Mesenchymal stem cell (in vitro differentiated cells and primary cell): ENCODE results near the gene SNX17.

Source experiments
- DNase-seq: peaks from one replicate; pipeline ENCODE4 v3.0.0-alpha.2; 2013
- H2AFZ ChIP-seq: one replicate; pipeline ENCODE4 v1.6.1; 2013; ENCODE audit warnings: low read depth, mild to moderate bottlenecking, control low read depth, inconsistent platforms, low read length, moderate library complexity
- H2AK5ac ChIP-seq: 2 replicates; pipeline ENCODE4 v1.6.1; 2013; ENCODE audit warnings: low read length, moderate library complexity, mild to moderate bottlenecking, inconsistent platforms; ENCODE audit not compliant: severe bottlenecking
- H2BK120ac ChIP-seq: one replicate; pipeline ENCODE4 v1.6.1; 2013; ENCODE audit warnings: low read depth, mild to moderate bottlenecking, inconsistent platforms, low read length, moderate library complexity
- H2BK12ac ChIP-seq, 2 experiments: one replicate each; pipeline ENCODE4 v1.6.1; 2013; ENCODE audit warnings: inconsistent platforms in 2 of 2, low read length in 2 of 2, mild to moderate bottlenecking in 2 of 2, moderate library complexity in 2 of 2, control low read depth in 1 of 2
- H2BK15ac ChIP-seq: one replicate; pipeline ENCODE4 v1.6.1; 2013; ENCODE audit warnings: mild to moderate bottlenecking, low read depth, inconsistent platforms; ENCODE audit not compliant: poor library complexity, severe bottlenecking
- H2BK5ac ChIP-seq: 2 replicates; pipeline ENCODE4 v1.6.1; 2013; ENCODE audit warnings: low read depth, mild to moderate bottlenecking, low read length, control low read depth, inconsistent platforms; ENCODE audit not compliant: poor library complexity, severe bottlenecking
- H3K14ac ChIP-seq, 2 experiments: one replicate each; pipeline ENCODE4 v1.6.1; 2013; ENCODE audit warnings: inconsistent platforms in 2 of 2, low read length in 2 of 2, control low read depth in 1 of 2, mild to moderate bottlenecking in 1 of 2, moderate library complexity in 1 of 2
- H3K18ac ChIP-seq, 2 experiments: one replicate each; pipeline ENCODE4 v1.6.1; 2013; ENCODE audit warnings: inconsistent platforms in 2 of 2, low read length in 2 of 2, control low read depth in 1 of 2, low read depth in 1 of 2, mild to moderate bottlenecking in 1 of 2
- H3K23ac ChIP-seq, 2 experiments: one replicate each; pipeline ENCODE4 v1.6.1; 2013; ENCODE audit warnings: inconsistent platforms in 2 of 2, low read length in 2 of 2, mild to moderate bottlenecking in 2 of 2, moderate library complexity in 2 of 2, control low read depth in 1 of 2
- H3K27ac ChIP-seq: 2 replicates; pipeline ENCODE4 v1.5.1; 2013; ENCODE audit warnings: mild to moderate bottlenecking, moderate library complexity, low read length, control low read depth, inconsistent platforms; ENCODE audit not compliant: poor library complexity, severe bottlenecking
- H3K27me3 ChIP-seq, 2 experiments: 2 replicates each; pipeline versions ENCODE4 v1.6.1 to v1.7.0; 2013; ENCODE audit warnings: low read length in 2 of 2, mild to moderate bottlenecking in 2 of 2, moderate library complexity in 2 of 2, control low read depth in 1 of 2, inconsistent platforms in 1 of 2; ENCODE audit not compliant: control insufficient read depth in 1 of 2, insufficient read depth in 1 of 2
- H3K36me3 ChIP-seq, 2 experiments: 2 replicates each; pipeline versions ENCODE4 v1.6.1 to v1.7.0; 2013; ENCODE audit warnings: low read length in 2 of 2, control low read depth in 1 of 2, inconsistent platforms in 1 of 2, low read depth in 1 of 2, mild to moderate bottlenecking in 1 of 2; ENCODE audit not compliant: insufficient read depth in 2 of 2, control insufficient read depth in 1 of 2
- H3K4ac ChIP-seq, 2 experiments: one replicate each; pipeline ENCODE4 v1.6.1; 2013; ENCODE audit warnings: inconsistent platforms in 2 of 2, low read length in 2 of 2, mild to moderate bottlenecking in 2 of 2, moderate library complexity in 2 of 2, control low read depth in 1 of 2, low read depth in 1 of 2
- H3K4me1 ChIP-seq: 2 replicates; pipeline ENCODE4 v1.6.1; 2013; ENCODE audit warnings: low read depth, low read length, control low read depth; ENCODE audit not compliant: control insufficient read depth, insufficient read depth
- H3K4me2 ChIP-seq: 2 replicates; pipeline ENCODE4 v1.6.1; 2013; ENCODE audit warnings: low read length, mild to moderate bottlenecking, inconsistent platforms; ENCODE audit not compliant: poor library complexity, severe bottlenecking
- H3K4me3 ChIP-seq, 2 experiments: 2 replicates each; pipeline versions ENCODE4 v1.5.1 to v1.7.0; 2013; ENCODE audit warnings: low read length in 2 of 2, mild to moderate bottlenecking in 2 of 2, control low read depth in 1 of 2, low read depth in 1 of 2; ENCODE audit not compliant: insufficient read depth in 1 of 2
- H3K79me1 ChIP-seq: replicated peaks from 2 replicates; pipeline ENCODE4 v1.6.1; 2013; ENCODE audit warnings: mild to moderate bottlenecking, control low read depth, low read length, inconsistent platforms; ENCODE audit not compliant: poor library complexity, severe bottlenecking
- H3K9ac ChIP-seq: 2 replicates; pipeline ENCODE4 v1.7.0; 2013; ENCODE audit warnings: mild to moderate bottlenecking, low read length, moderate library complexity
- H3K9me3 ChIP-seq: 2 replicates; pipeline ENCODE4 v1.7.0; 2013; ENCODE audit warnings: mild to moderate bottlenecking, low read length; ENCODE audit not compliant: control insufficient read depth
- H4K8ac ChIP-seq: one replicate; pipeline ENCODE4 v1.6.1; 2013; ENCODE audit warnings: inconsistent platforms, mild to moderate bottlenecking, low read length, moderate library complexity
- H4K91ac ChIP-seq: one replicate; pipeline ENCODE4 v1.6.1; 2013; ENCODE audit warnings: mild to moderate bottlenecking, low read length, inconsistent platforms
- WGBS: methylation state at CpG from one replicate; pipeline ENCODE4 v1.1.7; 2013; ENCODE audit warnings: mixed read lengths; 5-methylcytosine and 5-hydroxymethylcytosine counted together

SNX17 gene

GRCh38 chr2:27322766-27323595 is 47.4 kb upstream of the SNX17 start, which contains the start of gene MPV17:
Gene MPV17 (minus strand): TSS chr2:27323097. CDS start chr2:27322517, 580 bp downstream.
- peaks cover 13% of the 10 kb centered on the region for H3K4me1 ChIP-seq
- H2AK5ac ChIP-seq, result peak within 1 kb of the TSS; percentile 88
- peak within 1 kb of the TSS; percentile 96 for H3K4me2 ChIP-seq
- H3K9me3 ChIP-seq, result no peaks in the 10 kb centered on the region
- DNase-seq, result peak; percentile 94
- H3K4me3 ChIP-seq, result peak within 1 kb of the TSS; percentile 73 to 91
- peak within 1 kb of the TSS; percentile 99 for H3K9ac ChIP-seq
- H2BK15ac ChIP-seq, result peak within 1 kb of the TSS; percentile 70
- H2AFZ ChIP-seq, result peak within 1 kb of the TSS; percentile 72
- peak within 1 kb of the TSS; percentile 97 for H4K91ac ChIP-seq
- peak within 1 kb of the TSS; percentile 87 to 89 for H3K4ac ChIP-seq
- peak within 1 kb of the TSS in 1 of 2 experiments; percentile 76 for H2BK12ac ChIP-seq
- H3K27me3 ChIP-seq, result no peaks in the 10 kb centered on the region
- WGBS, result 4% methylated on average over 31 of the region's 39 CpGs
- H3K18ac ChIP-seq, result peak within 1 kb of the TSS; percentile 90 to 95
- peaks cover 11% of the 10 kb centered on the region for H3K79me1 ChIP-seq
- peaks cover 17 to 23% of the 10 kb centered on the region in 2 experiments for H3K36me3 ChIP-seq
- H2BK120ac ChIP-seq, result peak within 1 kb of the TSS; percentile 73
- peak within 1 kb of the TSS; percentile 94 for H3K27ac ChIP-seq
- H4K8ac ChIP-seq, result peak within 1 kb of the TSS; percentile 97
- peak within 1 kb of the TSS; percentile 86 for H2BK5ac ChIP-seq
- H3K23ac ChIP-seq, result peak within 1 kb of the TSS in 1 of 2 experiments; percentile 75
- H3K14ac ChIP-seq, result peak within 1 kb of the TSS in 1 of 2 experiments; percentile 75

GRCh38 chr2:27323596-27324285 is 46.7 kb upstream of the SNX17 start:
- no peak overlapping the region for H2BK120ac ChIP-seq
- no peak overlapping the region for H2BK5ac ChIP-seq
- WGBS, result 26% methylated on average over 5 of the region's 5 CpGs
- H3K23ac ChIP-seq, result no peak overlapping the region
- H3K27me3 ChIP-seq, result no peaks in the 10 kb centered on the region
- H3K9ac ChIP-seq, result peak overlapping the region; percentile 99
- H3K14ac ChIP-seq, result no peak overlapping the region
- H2AK5ac ChIP-seq, result peak overlapping the region; percentile 62
- no peak overlapping the region for H2BK15ac ChIP-seq
- peak overlapping the region; percentile 83 to 87 for H3K4ac ChIP-seq
- H3K4me1 ChIP-seq, result peaks cover 13% of the 10 kb centered on the region
- H2AFZ ChIP-seq, result no peak overlapping the region
- H3K27ac ChIP-seq, result peak overlapping the region; percentile 94
- no peak for DNase-seq
- H3K36me3 ChIP-seq, result peaks cover 17 to 31% of the 10 kb centered on the region in 2 experiments
- peak overlapping the region; percentile 90 to 95 for H3K18ac ChIP-seq
- H4K91ac ChIP-seq, result no peak overlapping the region
- peak overlapping the region; percentile 96 for H3K4me2 ChIP-seq
- peak overlapping the region; percentile 97 for H4K8ac ChIP-seq
- H3K9me3 ChIP-seq, result no peaks in the 10 kb centered on the region
- no peak overlapping the region for H2BK12ac ChIP-seq
- H3K79me1 ChIP-seq, result peaks cover 11% of the 10 kb centered on the region
- H3K4me3 ChIP-seq, result peak overlapping the region in 1 of 2 experiments; percentile 91

GRCh38 chr2:27324720-27325119 is 45.7 kb upstream of the SNX17 start:
- no peak overlapping the region for H4K91ac ChIP-seq
- no peak overlapping the region for H2BK5ac ChIP-seq
- DNase-seq, result no peak
- no peak overlapping the region for H4K8ac ChIP-seq
- no peak overlapping the region for H2BK120ac ChIP-seq
- H2BK12ac ChIP-seq, result no peak overlapping the region
- H3K27ac ChIP-seq, result no peak overlapping the region
- H3K23ac ChIP-seq, result no peak overlapping the region
- 96% methylated on average over 5 of the region's 5 CpGs for WGBS
- no peak overlapping the region for H3K9ac ChIP-seq
- H3K27me3 ChIP-seq, result no peaks in the 10 kb centered on the region
- no peak overlapping the region for H3K4me2 ChIP-seq
- no peak overlapping the region for H3K14ac ChIP-seq
- no peak overlapping the region for H3K18ac ChIP-seq
- H3K36me3 ChIP-seq, result peaks cover 24 to 40% of the 10 kb centered on the region in 2 experiments
- H2AFZ ChIP-seq, result no peak overlapping the region
- no peaks in the 10 kb centered on the region for H3K9me3 ChIP-seq
- H2BK15ac ChIP-seq, result no peak overlapping the region
- no peak overlapping the region for H3K4ac ChIP-seq
- peaks cover 8% of the 10 kb centered on the region for H3K79me1 ChIP-seq
- no peak overlapping the region for H3K4me3 ChIP-seq
- H2AK5ac ChIP-seq, result no peak overlapping the region
- peaks cover 13% of the 10 kb centered on the region for H3K4me1 ChIP-seq

- H3K9ac ChIP-seq, result no peak overlapping the region
- no peak overlapping the region for H3K27ac ChIP-seq
- H3K36me3 ChIP-seq, result peaks cover 61 to 85% of the 10 kb centered on the region in 2 experiments
- no peaks in the 10 kb centered on the region for H3K4me1 ChIP-seq
- H2BK15ac ChIP-seq, result no peak overlapping the region
- H2AFZ ChIP-seq, result no peak overlapping the region
- H4K8ac ChIP-seq, result no peak overlapping the region
- peaks cover 6% of the 10 kb centered on the region for H3K79me1 ChIP-seq
- H2BK120ac ChIP-seq, result no peak overlapping the region
- no peak overlapping the region for H4K91ac ChIP-seq
- no peak overlapping the region for H2AK5ac ChIP-seq
- H2BK5ac ChIP-seq, result no peak overlapping the region
- H3K23ac ChIP-seq, result no peak overlapping the region
- no peaks in the 10 kb centered on the region for H3K9me3 ChIP-seq
- DNase-seq, result no peak
- no peak overlapping the region for H3K4me3 ChIP-seq
- H2BK12ac ChIP-seq, result no peak overlapping the region
- no peak overlapping the region for H3K4me2 ChIP-seq
- H3K14ac ChIP-seq, result no peak overlapping the region
- WGBS, result 100% methylated on average over 2 of the region's 3 CpGs
- H3K27me3 ChIP-seq, result no peaks in the 10 kb centered on the region
- H3K4ac ChIP-seq, result no peak overlapping the region
- no peak overlapping the region for H3K18ac ChIP-seq
Measured at GRCh38 chr2:27335311-27335710, 35.1 kb upstream of the SNX17 start.
